CD14-positive monocyte (primary cell): ENCODE results near the gene ABCF3. TPM values are rescaled to one million over a fixed set of nuclear protein-coding genes. Genes with fewer than 3 reads are reported as not detected.
A peak's percentile ranks its signal among the peaks of the same experiment; 100 is the strongest.

ENCODE experiments used
- DNase-seq, 3 donors: peaks; one replicate each; pipeline ENCODE4 v3.0.0-alpha.2; 2011 to 2022
- H2AFZ ChIP-seq: 2 replicates; pipeline ENCODE4 v1.6.0; 2012; ENCODE audit warnings: mild to moderate bottlenecking, low read depth, low read length, inconsistent platforms; ENCODE audit not compliant: insufficient read depth, poor library complexity, severe bottlenecking
- H3K27ac ChIP-seq, 2 donors: 1 replicate in 1 of 2; 2 replicates in 1 of 2; pipeline ENCODE4 v1.5.1; 2012 to 2013; ENCODE audit warnings: low read length in 2 of 2, control low read depth in 1 of 2, inconsistent platforms in 1 of 2, low read depth in 1 of 2, mild to moderate bottlenecking in 1 of 2
- H3K27me3 ChIP-seq, 2 donors: one replicate each; pipeline versions ENCODE4 v1.6.0 to v1.6.1; 2011 to 2013; ENCODE audit warnings: low read length in 2 of 2; ENCODE audit not compliant: control insufficient read depth in 2 of 2, insufficient read depth in 2 of 2
- H3K36me3 ChIP-seq, 2 donors: replicated peaks in 1 of 2; 1 replicate in 1 of 2; 2 replicates in 1 of 2; pipeline versions ENCODE4 v1.5.1 to v1.6.1; 2012 to 2013; ENCODE audit warnings: low read length in 2 of 2, control low read depth in 1 of 2, inconsistent platforms in 1 of 2, mild to moderate bottlenecking in 1 of 2; ENCODE audit not compliant: insufficient read depth in 2 of 2, control insufficient read depth in 1 of 2
- H3K4me1 ChIP-seq, 2 donors: 1 replicate in 1 of 2; 2 replicates in 1 of 2; pipeline versions ENCODE4 v1.5.1 to v1.6.1; 2012 to 2013; ENCODE audit warnings: low read length in 2 of 2, control low read depth in 1 of 2, inconsistent platforms in 1 of 2, mild to moderate bottlenecking in 1 of 2, moderate library complexity in 1 of 2; ENCODE audit not compliant: insufficient read depth in 2 of 2, control insufficient read depth in 1 of 2
- H3K4me2 ChIP-seq: replicated peaks from 2 replicates; pipeline ENCODE3; 2012; ENCODE audit warnings: low read length, moderate library complexity, mild to moderate bottlenecking; ENCODE audit not compliant: poor library complexity, severe bottlenecking; ENCODE audit errors: extremely low read depth
- H3K4me3 ChIP-seq, 3 experiments: fragments of 200-600 bp in 1 of 3; sonication (generic) in 1 of 3; replicated peaks in 1 of 3; 1 replicate in 2 of 3; 2 replicates in 1 of 3; pipeline ENCODE4 v1.5.1; 2011 to 2013; ENCODE audit warnings: low read length in 3 of 3, mild to moderate bottlenecking in 3 of 3, control low read depth in 2 of 3, low read depth in 2 of 3, inconsistent platforms in 1 of 3, moderate library complexity in 1 of 3
- H3K79me2 ChIP-seq: 2 replicates; pipeline ENCODE4 v1.6.0; 2012; ENCODE audit warnings: mild to moderate bottlenecking, control low read depth, inconsistent platforms, low read length, moderate library complexity; ENCODE audit not compliant: insufficient read depth
- H3K9ac ChIP-seq: 2 replicates; pipeline ENCODE4 v1.6.0; 2017; ENCODE audit warnings: low read length, mild to moderate bottlenecking; ENCODE audit not compliant: insufficient read depth, poor library complexity, severe bottlenecking
- H3K9me3 ChIP-seq, 2 donors: replicated peaks in 1 of 2; 1 replicate in 1 of 2; 2 replicates in 1 of 2; pipeline versions ENCODE4 v1.5.1 to v1.6.1; 2012 to 2013; ENCODE audit warnings: low read length in 2 of 2, control low read depth in 1 of 2; ENCODE audit not compliant: control insufficient read depth in 1 of 2, insufficient read depth in 1 of 2
- H4K20me1 ChIP-seq: 2 replicates; pipeline ENCODE4 v1.6.0; 2012; ENCODE audit warnings: mild to moderate bottlenecking, low read length, control low read depth, moderate library complexity; ENCODE audit not compliant: insufficient read depth
- H3K27ac Mint-ChIP-seq, 7 donors: one replicate each; pipeline ENCODE4 v1.8.0; 2020; ENCODE audit warnings: mild to moderate bottlenecking in 7 of 7, mixed read lengths in 7 of 7, moderate library complexity in 6 of 7, inconsistent platforms in 2 of 7
- H3K27me3 Mint-ChIP-seq, 3 donors: one replicate each; pipeline ENCODE4 v1.8.0; 2021 to 2022; ENCODE audit warnings: low read depth in 3 of 3, mild to moderate bottlenecking in 3 of 3, mixed read lengths in 3 of 3, moderate library complexity in 3 of 3, inconsistent platforms in 1 of 3
- H3K36me3 Mint-ChIP-seq, 2 donors: one replicate each; pipeline ENCODE4 v1.8.0; 2020; ENCODE audit warnings: mixed read lengths in 2 of 2, inconsistent platforms in 1 of 2, mild to moderate bottlenecking in 1 of 2
- H3K4me1 Mint-ChIP-seq: one replicate; pipeline ENCODE4 v1.8.0; 2020; ENCODE audit warnings: mild to moderate bottlenecking, mixed read lengths
- H3K4me3 Mint-ChIP-seq, 2 donors: one replicate each; pipeline ENCODE4 v1.8.0; 2020; ENCODE audit warnings: mild to moderate bottlenecking in 2 of 2, mixed read lengths in 2 of 2, moderate library complexity in 1 of 2
- H3K9me3 Mint-ChIP-seq, 7 donors: one replicate each; pipeline ENCODE4 v1.8.0; 2020 to 2022; ENCODE audit warnings: mixed read lengths in 7 of 7, mild to moderate bottlenecking in 6 of 7, moderate library complexity in 6 of 7, inconsistent platforms in 2 of 7
- WGBS: methylation state at CpG from one replicate; pipeline ENCODE4 v1.1.5; 2013; ENCODE audit warnings: missing lambda C conversion rate; ENCODE audit not compliant: insufficient coverage; 5-methylcytosine and 5-hydroxymethylcytosine counted together
- intact Hi-C, 2 donors: fragments of 100-400 bp; cut with micrococcal nuclease; formaldehyde crosslinking; loops; one replicate each; pipeline versions ENCODE4 v1.15.0 to v1.15.1; 2023
- polyA plus RNA-seq, 3 donors: library from polyadenylated mRNA; depleted of rRNA in 1 of 3; unstranded in 2 of 3; stranded (reverse) in 1 of 3; fragments of 300-500 nt in 2 of 3; fragments of >200 nt in 1 of 3; fragmentation: Illumina TruSeq in 2 of 3; gene quantifications; 1 replicate in 2 of 3; 2 replicates in 1 of 3; pipeline ENCODE4 v1.2.3, GENCODE V29; 2012 to 2021
- TF ChIP-seq, protein P1 (sequence below): fragments of 200-600 bp; IDR thresholded peaks from one replicate; pipeline ENCODE4 v1.8.0; 2022; ENCODE audit warnings: antibody characterized with exemption, mild to moderate bottlenecking

The ABCF3 gene
- polyA plus RNA-seq, 3 donors: 13.5 to 74.8 (median 13.9) TPM

DNA sequence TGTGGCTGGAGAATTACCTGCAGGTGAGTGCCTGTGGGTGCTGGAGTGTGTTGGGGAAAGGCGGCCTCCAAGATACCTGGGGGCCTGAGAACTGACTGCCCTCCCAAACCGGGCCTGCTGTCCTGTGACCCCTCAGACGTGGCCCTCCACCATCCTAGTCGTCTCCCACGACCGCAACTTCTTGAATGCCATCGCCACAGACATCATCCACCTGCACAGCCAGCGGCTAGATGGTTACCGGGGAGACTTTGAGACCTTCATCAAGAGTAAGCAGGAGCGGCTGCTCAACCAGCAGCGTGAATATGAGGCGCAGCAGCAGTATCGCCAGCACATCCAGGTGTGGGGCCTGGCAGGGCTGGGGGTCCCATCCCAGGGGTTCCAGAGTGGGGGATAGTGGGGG lies 3.4 kb downstream of the ABCF3 start:
- H3K4me3 ChIP-seq: no peak overlapping the region
- intact Hi-C loops: loop anchor here (5.0 kb wide), 2 partner anchors 57 to 58 kb away; partner anchors contain the start of genes ALG3 (in 2 of the 2) and EEF1AKMT4 (in 2 of the 2)
- H4K20me1 ChIP-seq: peaks cover 49% of the 10 kb centered on the region
- Mint-ChIP-seq H3K4me1 (peaks cover 23% of the 10 kb centered on the region), H3K27me3 (no peaks in the 10 kb centered on the region), H3K36me3 (peaks cover 75 to 77% of the 10 kb centered on the region in 2 donors), H3K27ac (no peak overlapping the region), H3K4me3 (no peak overlapping the region), H3K9me3 (no peaks in the 10 kb centered on the region)
- peaks cover 39% of the 10 kb centered on the region for H3K79me2 ChIP-seq
- no peak overlapping the region for H3K9ac ChIP-seq
- H3K4me2 ChIP-seq: no peak overlapping the region
- peaks cover 70 to 73% of the 10 kb centered on the region in 2 donors for H3K36me3 ChIP-seq
- H3K27ac ChIP-seq: no peak overlapping the region
- no peak overlapping the region for H2AFZ ChIP-seq
- TF ChIP-seq, protein P1, sequence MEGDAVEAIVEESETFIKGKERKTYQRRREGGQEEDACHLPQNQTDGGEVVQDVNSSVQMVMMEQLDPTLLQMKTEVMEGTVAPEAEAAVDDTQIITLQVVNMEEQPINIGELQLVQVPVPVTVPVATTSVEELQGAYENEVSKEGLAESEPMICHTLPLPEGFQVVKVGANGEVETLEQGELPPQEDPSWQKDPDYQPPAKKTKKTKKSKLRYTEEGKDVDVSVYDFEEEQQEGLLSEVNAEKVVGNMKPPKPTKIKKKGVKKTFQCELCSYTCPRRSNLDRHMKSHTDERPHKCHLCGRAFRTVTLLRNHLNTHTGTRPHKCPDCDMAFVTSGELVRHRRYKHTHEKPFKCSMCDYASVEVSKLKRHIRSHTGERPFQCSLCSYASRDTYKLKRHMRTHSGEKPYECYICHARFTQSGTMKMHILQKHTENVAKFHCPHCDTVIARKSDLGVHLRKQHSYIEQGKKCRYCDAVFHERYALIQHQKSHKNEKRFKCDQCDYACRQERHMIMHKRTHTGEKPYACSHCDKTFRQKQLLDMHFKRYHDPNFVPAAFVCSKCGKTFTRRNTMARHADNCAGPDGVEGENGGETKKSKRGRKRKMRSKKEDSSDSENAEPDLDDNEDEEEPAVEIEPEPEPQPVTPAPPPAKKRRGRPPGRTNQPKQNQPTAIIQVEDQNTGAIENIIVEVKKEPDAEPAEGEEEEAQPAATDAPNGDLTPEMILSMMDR: no peak
- H3K9me3 ChIP-seq: no peaks in the 10 kb centered on the region
- no peaks in the 10 kb centered on the region for H3K27me3 ChIP-seq
- peaks cover 17 to 25% of the 10 kb centered on the region in 2 donors for H3K4me1 ChIP-seq
- no peak for DNase-seq
- WGBS: 98% methylated on average over 12 of the region's 13 CpGs

DNA sequence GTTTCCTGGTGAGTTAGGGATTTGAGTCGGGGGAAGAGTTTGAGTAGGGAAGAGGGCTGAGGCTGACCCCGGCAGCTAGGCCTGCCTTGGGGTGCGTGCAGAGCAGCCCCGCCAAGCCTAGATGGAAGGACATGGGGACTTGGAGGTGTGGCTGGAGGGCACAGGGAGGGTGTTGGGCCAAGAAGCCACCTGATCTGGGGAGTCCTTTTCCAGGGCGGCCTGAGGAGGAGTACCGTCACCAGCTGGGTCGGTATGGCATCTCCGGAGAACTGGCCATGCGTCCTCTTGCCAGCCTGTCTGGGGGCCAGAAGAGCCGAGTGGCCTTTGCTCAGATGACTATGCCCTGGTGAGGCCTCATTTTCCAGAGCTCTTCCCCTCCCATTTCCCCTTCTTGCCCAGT lies 6.9 kb downstream of the ABCF3 start:
- H3K4me1 Mint-ChIP-seq: peaks cover 3% of the 10 kb centered on the region

More for the DNA sequence above, 6.9 kb downstream of the ABCF3 start:
- H3K4me1 ChIP-seq: no peaks in the 10 kb centered on the region
- Mint-ChIP-seq H3K27me3 (no peaks in the 10 kb centered on the region), H3K36me3 (peaks cover 82 to 85% of the 10 kb centered on the region in 2 donors), H3K9me3 (no peaks in the 10 kb centered on the region), H3K4me3 (no peak overlapping the region), H3K27ac (peak overlapping the region in 2 of 7 donors; percentile 40 to 57)
- peaks cover 21% of the 10 kb centered on the region for H3K79me2 ChIP-seq
- H3K27me3 ChIP-seq: no peaks in the 10 kb centered on the region
- peaks cover 34% of the 10 kb centered on the region for H4K20me1 ChIP-seq
- no peak overlapping the region for H3K4me2 ChIP-seq
- no peaks in the 10 kb centered on the region for H3K9me3 ChIP-seq
- intact Hi-C loops: no loop called here
- 99% methylated on average over 10 of the region's 10 CpGs for WGBS
- no peak overlapping the region for H3K9ac ChIP-seq
- H3K4me3 ChIP-seq: no peak overlapping the region
- H3K36me3 ChIP-seq: peaks cover 77 to 86% of the 10 kb centered on the region in 2 donors
- H3K27ac ChIP-seq: no peak overlapping the region
- TF ChIP-seq, protein P1: no peak
- no peak for DNase-seq
- H2AFZ ChIP-seq: no peak overlapping the region
